Left renal pelvis (tissue), 4 donors: Measurements from ENCODE around the gene TIMM23. TPM values are rescaled to one million over a fixed set of nuclear protein-coding genes. Genes with fewer than 3 reads are reported as not detected.
"Not testable (repeated sequence)": the region's sequence is repeated elsewhere in the genome, so short reads cannot be mapped to it uniquely, and the experiment has no call there.

Experiments used
- DNase-seq, 4 donors: peaks; one replicate each; pipeline ENCODE4 v3.0.0-alpha.2; 2013; ENCODE audit warnings: low read depth in 4 of 4, low spot score in 3 of 4
- polyA plus RNA-seq, 4 donors: library from polyadenylated mRNA; unstranded; fragments of 120-200 nt; gene quantifications; one replicate each; pipeline ENCODE4 v1.2.1, GENCODE V29; 2013; ENCODE audit not compliant: insufficient read length in 4 of 4

Gene TIMM23
- polyA plus RNA-seq, 4 donors = 46.5 to 70.4 (median 63.0) TPM

GRCh38 chr10:45985590-45985989, 13.3 kb downstream of the TIMM23 start:
- DNase-seq = not testable (repeated sequence)

DNA sequence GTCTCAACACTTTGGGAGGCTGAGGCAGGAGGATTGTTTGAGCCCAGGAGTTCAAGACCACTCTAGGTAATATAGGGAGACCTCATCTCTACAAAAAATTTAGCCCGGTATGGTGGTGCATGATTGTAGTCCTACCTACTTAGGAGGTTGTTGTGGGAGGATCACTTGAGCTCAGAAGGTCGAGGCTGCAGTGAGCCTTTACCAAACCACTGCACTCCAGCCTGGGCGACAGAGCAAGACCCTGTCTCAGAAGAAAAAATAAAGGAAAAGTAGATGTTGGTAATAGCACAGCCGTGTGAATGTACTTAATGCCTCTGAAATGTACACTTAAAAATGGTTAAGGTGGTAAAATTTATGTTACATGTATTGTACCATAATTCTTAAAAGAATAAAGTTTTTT, 25.3 kb downstream of the TIMM23 start:
- DNase-seq = no peak

DNA sequence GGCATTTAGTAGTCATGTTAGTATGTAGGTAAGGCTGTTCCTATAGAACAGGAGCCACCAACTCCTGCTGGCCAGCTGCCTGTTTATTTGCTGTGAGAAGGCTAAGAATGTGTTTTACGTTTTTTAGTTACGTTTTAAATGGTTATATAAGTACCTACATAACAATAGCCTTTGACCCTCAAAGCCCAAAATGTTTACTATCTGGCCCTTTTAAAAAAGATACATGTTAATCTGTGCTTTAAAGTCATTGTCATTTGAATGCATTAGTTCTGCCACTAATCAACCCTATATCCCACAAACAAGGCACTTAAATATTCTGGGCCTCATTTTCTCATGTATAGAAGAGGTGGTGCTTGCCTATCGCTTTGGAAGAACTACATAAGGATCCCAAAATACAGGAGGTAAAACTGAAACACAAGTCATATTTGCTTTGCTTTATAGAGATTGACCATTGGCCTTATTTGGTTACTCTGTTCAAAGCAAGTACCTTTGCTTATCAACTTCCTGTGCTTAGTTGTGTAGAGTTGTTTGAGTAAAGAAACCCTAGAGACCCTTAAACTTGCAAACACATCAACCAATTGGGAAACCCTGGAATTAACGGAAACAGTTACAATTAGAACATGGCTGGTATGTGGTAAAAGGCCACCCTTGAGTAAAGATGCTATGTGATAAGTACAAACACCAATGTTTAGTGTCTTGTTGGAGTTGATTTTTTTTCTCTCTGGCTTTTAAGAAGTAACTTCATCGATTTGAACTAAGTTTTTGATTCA, 25.9 kb downstream of the TIMM23 start:
- DNase-seq = no peak

DNA sequence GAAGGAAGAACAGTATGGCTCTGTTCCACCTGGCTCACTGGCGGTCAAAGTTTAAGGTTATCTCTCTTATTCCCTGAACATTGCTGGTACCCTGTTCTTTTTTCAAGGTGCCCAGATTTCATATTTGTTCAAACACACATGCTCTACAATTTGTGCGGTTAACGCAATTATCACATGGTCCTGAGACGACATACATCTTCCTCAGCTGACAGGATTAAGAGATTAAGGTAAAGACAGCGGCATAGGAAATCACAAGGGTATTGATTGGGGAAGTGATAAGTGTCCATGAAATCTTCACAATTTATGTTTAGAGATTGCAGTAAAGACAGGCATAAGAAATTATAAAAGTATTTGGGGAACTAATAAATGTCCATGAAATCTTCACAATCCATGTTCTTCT, 27.7 kb downstream of the TIMM23 start:
- DNase-seq = not testable (repeated sequence)

- DNase-seq = no peak
Measured at GRCh38 chr10:46000538-46000937, 28.2 kb downstream of the TIMM23 start.

DNA sequence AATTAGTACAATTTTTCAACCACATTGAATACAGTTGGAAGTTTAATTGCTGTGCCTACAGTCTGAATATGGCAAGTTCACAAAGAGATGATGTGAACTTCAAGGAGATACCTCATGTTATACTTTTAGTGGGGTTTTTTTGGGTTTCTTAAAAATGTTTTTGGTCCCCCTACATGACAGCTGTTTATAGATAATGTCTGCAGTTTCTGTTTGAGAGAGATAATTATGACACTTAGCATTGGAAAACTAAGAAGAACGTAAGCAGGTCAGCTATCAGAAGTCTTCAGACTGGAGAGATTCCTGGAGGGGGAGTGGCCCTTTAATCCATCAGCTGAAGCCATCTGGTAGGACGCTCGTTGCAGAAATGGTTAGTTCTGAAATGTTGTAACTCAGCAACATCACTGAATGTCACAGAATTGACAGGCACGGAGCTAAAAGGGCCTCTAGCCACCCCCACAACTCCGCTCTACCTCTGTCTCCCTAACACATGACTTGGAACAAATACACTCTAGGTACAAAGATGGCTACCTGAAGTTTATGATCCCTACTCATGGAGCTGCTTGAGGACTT, 29.0 kb downstream of the TIMM23 start:
- no peak for DNase-seq

DNA sequence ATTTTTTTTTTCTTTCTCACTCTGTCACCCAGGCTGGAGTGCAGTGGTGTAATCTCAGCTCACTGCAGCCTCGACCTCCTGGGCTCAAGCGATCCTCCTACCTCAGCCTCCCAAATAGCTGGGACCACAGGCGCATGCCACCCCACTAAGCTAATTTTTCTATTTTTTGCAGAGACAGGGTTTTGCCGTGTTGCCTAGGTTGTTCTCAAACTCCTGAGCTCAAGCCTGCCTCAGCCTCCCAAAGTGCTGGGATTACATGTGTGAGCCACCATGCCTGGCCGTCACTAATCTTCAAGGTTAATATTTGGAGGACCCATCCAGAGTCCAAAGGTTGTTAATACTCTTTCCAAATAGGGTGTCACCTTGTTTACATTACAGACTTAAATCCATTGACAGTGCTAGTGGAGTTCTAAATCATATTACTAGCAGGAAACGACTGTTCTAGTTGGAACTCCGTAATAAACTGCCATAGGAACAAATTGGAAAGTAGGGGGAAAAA, 29.9 kb downstream of the TIMM23 start:
- DNase-seq = not testable (repeated sequence)

GRCh38 chr10:46002916-46003693, 30.8 kb downstream of the TIMM23 start:
- no peak for DNase-seq

DNA sequence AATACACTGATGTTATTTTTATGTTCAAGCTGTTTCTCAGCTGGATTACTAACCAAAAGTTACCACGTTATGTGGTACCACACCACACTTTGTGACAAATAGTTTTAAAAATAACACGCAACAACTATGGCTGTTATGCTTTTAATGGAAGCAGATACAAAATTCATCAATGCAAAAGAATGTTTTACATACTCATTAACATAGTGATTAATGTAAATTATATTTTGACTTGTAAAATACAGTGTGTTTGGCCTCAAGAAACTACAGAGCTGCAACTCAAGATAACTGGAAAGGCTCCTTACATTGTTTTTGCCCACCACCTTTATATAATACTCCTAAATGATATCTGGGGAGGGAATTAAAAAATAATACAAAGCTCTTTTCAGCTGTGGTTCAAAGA, 32.7 kb downstream of the TIMM23 start:
- no peak for DNase-seq

GRCh38 chr10:46005383-46005782, 33.1 kb downstream of the TIMM23 start:
- no peak for DNase-seq

- DNase-seq = no peak
Measured at GRCh38 chr10:46006219-46006618, 33.9 kb downstream of the TIMM23 start.

DNA sequence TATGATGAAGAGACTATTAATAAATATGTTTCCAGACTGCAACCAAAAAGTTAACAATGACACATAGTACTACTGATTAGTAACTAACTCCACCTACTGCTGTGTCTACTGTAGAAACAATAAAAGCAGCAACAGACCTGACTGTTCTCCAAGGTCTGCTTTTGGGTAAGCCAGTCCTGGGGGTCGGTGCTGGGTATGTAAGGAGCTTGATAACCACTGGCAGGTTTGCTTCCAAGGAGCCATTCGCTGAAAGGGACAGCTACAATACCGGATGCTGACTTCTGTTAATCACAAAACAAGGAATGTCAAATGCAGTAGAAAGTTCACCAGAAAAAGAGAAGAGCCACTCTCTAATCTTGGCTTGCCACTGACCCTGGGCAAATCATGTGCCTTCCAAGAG, 40.5 kb downstream of the TIMM23 start:
- no peak for DNase-seq

DNA sequence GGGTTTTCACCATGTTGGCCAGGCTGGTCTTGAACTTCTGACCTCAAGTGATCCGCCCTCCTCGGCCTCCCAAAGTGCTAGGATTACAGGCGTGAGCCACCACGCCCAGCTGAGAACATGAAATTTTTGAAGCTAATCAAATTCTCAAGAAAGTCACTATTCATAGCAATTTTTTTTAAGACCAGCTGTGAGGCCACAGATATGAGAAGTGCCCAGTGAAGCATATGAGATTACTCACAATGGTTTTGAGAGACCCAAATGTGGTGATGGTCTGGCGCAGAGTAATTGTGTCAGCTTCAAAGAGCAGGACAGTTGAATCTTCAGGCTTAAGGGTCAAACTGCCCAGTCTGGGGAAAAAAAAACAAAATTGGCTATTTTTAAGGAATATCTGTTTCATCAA, 41.9 kb downstream of the TIMM23 start:
- no peak for DNase-seq

- no peak for DNase-seq
Measured at GRCh38 chr10:46014683-46015405, 42.6 kb downstream of the TIMM23 start.

DNA sequence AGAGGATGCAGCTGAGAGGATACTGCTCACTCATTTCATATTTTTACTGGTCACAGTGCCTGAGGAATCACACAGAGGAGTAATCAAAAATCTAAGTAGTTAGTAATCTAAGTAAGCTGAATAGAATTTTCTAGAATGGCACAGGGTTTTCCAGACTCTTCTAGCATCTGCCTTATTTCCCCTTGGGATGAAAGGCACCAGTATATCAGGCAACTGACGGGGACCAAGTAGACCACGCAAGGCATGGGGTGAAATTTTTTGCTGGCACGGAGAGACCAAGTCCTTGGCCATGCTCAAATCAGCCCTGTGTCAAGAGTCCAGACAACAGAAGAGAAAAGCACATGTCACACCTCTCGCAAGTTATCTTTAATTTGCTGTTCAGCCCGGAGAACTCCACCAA, 43.9 kb downstream of the TIMM23 start:
- no peak for DNase-seq

DNA sequence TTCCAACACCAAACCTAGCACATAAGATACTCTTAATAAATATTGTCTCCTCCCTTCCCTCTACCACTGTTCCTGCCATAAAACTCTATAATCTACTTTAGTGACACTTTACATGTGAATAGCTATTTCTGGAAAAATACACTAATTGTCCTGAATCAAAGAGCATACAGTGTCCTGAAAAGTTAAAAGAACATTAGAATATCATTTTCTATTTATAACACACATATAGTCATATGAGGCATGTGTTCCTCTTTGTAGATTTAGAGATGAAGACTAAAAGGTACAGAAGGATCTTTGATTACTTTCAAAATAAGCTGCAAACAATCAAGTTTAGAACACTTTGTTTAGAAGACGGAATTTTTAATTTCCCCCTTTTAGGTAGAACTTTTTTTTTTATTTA, 44.5 kb downstream of the TIMM23 start:
- no peak for DNase-seq

DNA sequence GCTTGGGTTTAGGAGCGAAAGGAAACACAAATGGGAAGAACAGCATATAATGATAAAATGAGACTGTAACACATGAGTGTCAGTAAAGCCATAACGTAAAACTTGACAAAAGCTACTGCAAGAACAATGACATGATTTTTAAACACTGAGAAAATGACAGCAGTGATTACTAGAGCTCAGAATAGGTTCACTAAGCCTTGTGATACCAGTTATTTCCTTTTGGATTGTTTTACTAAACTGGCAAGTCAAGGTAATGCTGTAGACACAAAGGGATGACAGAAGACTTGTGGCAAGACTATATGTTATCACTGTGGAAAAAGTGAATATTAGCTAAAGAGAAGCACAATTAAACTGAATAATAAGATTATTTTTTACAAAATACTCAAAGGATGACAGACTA, 45.4 kb downstream of the TIMM23 start:
- DNase-seq = no peak

- DNase-seq = no peak
Measured at GRCh38 chr10:46018453-46019176, 46.3 kb downstream of the TIMM23 start.

- DNase-seq = no peak
Measured at GRCh38 chr10:46019177-46019528, 46.9 kb downstream of the TIMM23 start.

DNA sequence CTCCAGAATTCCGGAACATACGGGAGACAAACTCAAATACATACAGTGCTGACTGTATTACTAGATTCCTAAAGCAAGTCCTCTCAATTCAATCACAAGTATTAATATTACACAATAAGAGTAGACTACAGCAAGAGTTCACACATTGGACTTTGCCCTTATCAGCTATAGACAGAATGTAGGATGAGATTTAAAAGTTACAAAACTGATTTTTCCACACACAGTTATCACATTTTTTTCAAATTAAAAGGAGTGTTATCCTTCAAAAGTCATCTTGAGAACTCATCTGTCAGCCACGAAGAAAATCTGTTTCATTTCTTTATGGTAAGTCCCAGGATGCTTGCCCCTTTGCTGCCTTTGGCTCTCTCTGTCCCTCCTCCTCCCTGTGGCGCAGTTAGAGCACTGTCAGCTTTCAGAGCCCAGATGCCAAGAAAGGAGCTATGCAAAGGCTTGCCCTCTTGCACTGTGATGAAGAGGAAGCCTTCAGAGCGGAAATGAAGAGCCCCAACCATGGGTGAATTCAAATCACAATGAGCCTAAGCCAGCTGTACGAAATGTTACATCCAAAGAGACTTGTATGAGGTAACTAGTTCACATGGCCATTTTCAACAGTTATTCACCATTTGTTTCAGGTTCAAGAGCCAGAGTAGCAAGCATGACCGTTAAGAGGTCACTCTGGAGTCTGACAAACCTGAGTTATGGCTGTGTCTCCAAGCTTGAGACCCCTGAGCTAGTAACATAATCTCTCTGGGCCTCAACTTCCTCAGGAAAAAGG, 47.5 kb downstream of the TIMM23 start:
- DNase-seq = no peak
